DND-41 (cell line): Measurements from ENCODE around the gene NDUFB2.

Source experiments
- ATAC-seq: fragments of 200-7000 bp; cut with Tn5 transposase; 3 replicates; pipeline ENCODE4 v1.9.1; 2021; ENCODE audit warnings: low read depth; ENCODE audit not compliant: insufficient read depth
- DNase-seq: peaks from one replicate; pipeline ENCODE4 v3.0.0-alpha.2; 2020
- H2AFZ ChIP-seq: 2 replicates; pipeline ENCODE4 v1.6.0; 2012; ENCODE audit warnings: low read depth, low read length
- H3K27ac ChIP-seq: 2 replicates; pipeline ENCODE4 v1.5.1; 2012; ENCODE audit warnings: low read length, inconsistent platforms
- H3K27me3 ChIP-seq: fragments of 200-600 bp; sonication (generic); 2 replicates; pipeline ENCODE4 v1.6.0; 2012; ENCODE audit warnings: low read length, mild to moderate bottlenecking, inconsistent platforms; ENCODE audit not compliant: insufficient read depth, poor library complexity
- H3K36me3 ChIP-seq: 2 replicates; pipeline ENCODE4 v1.5.1; 2012; ENCODE audit warnings: low read length, inconsistent platforms; ENCODE audit not compliant: insufficient read depth
- H3K4me1 ChIP-seq: 2 replicates; pipeline ENCODE4 v1.5.1; 2012; ENCODE audit warnings: mild to moderate bottlenecking, low read length; ENCODE audit not compliant: insufficient read depth
- H3K4me2 ChIP-seq: 2 replicates; pipeline ENCODE4 v1.6.0; 2012; ENCODE audit warnings: mild to moderate bottlenecking, moderate library complexity, low read length, inconsistent platforms; ENCODE audit not compliant: insufficient read depth
- H3K4me3 ChIP-seq, 2 experiments: fragments of 200-600 bp in 1 of 2; shearing (Covaris generic) in 1 of 2; 2 replicates each; pipeline ENCODE4 v1.5.1; 2012 to 2016; ENCODE audit warnings: inconsistent platforms in 2 of 2, low read length in 2 of 2, mild to moderate bottlenecking in 2 of 2, low read depth in 1 of 2, moderate library complexity in 1 of 2
- H3K79me2 ChIP-seq: 2 replicates; pipeline ENCODE4 v1.6.0; 2012; ENCODE audit warnings: low read length, inconsistent platforms; ENCODE audit not compliant: insufficient read depth
- H3K9ac ChIP-seq: 2 replicates; pipeline ENCODE4 v1.6.0; 2012; ENCODE audit warnings: low read depth, mild to moderate bottlenecking, inconsistent platforms, low read length, moderate library complexity
- H3K9me3 ChIP-seq: 2 replicates; pipeline ENCODE4 v1.5.1; 2012; ENCODE audit warnings: low read length, moderate library complexity, mild to moderate bottlenecking, inconsistent platforms; ENCODE audit not compliant: insufficient read depth, severe bottlenecking
- H4K20me1 ChIP-seq: 2 replicates; pipeline ENCODE4 v1.6.0; 2012; ENCODE audit warnings: low read length; ENCODE audit not compliant: insufficient read depth
- EZH2 ChIP-seq: IDR thresholded peaks from 3 replicates; pipeline ENCODE4 v1.6.1; 2012; ENCODE audit warnings: borderline replicate concordance, low read depth, mild to moderate bottlenecking, moderate library complexity, low read length, inconsistent platforms; ENCODE audit not compliant: severe bottlenecking
- TF ChIP-seq, protein P1 (sequence below): IDR thresholded peaks from 2 replicates; pipeline ENCODE4 v1.5.1; 2012; ENCODE audit warnings: borderline replicate concordance, low read length, moderate library complexity, mild to moderate bottlenecking; ENCODE audit not compliant: poor library complexity, severe bottlenecking; ENCODE audit errors: extremely low read depth

Gene NDUFB2

GRCh38 chr7:140752533-140752932 is 56.0 kb downstream of the NDUFB2 start:
- Histone ChIP-seq H4K20me1 (no peaks in the 10 kb centered on the region), H3K27me3 (no peaks in the 10 kb centered on the region), H3K9ac (no peak overlapping the region), H3K4me1 (no peaks in the 10 kb centered on the region), H3K36me3 (peaks cover 13% of the 10 kb centered on the region), H2AFZ (no peak overlapping the region), H3K27ac (no peak overlapping the region), H3K4me2 (no peak overlapping the region), H3K4me3 (no peak overlapping the region), H3K9me3 (no peaks in the 10 kb centered on the region), H3K79me2 (no peaks in the 10 kb centered on the region)
- ATAC-seq (no peak), DNase-seq (no peak)
- no peak for TF ChIP-seq EZH2
- TF ChIP-seq, protein P1, sequence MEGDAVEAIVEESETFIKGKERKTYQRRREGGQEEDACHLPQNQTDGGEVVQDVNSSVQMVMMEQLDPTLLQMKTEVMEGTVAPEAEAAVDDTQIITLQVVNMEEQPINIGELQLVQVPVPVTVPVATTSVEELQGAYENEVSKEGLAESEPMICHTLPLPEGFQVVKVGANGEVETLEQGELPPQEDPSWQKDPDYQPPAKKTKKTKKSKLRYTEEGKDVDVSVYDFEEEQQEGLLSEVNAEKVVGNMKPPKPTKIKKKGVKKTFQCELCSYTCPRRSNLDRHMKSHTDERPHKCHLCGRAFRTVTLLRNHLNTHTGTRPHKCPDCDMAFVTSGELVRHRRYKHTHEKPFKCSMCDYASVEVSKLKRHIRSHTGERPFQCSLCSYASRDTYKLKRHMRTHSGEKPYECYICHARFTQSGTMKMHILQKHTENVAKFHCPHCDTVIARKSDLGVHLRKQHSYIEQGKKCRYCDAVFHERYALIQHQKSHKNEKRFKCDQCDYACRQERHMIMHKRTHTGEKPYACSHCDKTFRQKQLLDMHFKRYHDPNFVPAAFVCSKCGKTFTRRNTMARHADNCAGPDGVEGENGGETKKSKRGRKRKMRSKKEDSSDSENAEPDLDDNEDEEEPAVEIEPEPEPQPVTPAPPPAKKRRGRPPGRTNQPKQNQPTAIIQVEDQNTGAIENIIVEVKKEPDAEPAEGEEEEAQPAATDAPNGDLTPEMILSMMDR, result no peak

GRCh38 chr7:140754506-140754905 is 58.0 kb downstream of the NDUFB2 start:
- Histone ChIP-seq H3K9ac (no peak overlapping the region), H3K4me2 (no peak overlapping the region), H4K20me1 (no peaks in the 10 kb centered on the region), H2AFZ (no peak overlapping the region), H3K9me3 (no peaks in the 10 kb centered on the region), H3K4me3 (no peak overlapping the region), H3K36me3 (peaks cover 10% of the 10 kb centered on the region; the same call in 1 of the 2 replicates), H3K27ac (no peak overlapping the region), H3K27me3 (no peaks in the 10 kb centered on the region), H3K4me1 (no peaks in the 10 kb centered on the region), H3K79me2 (no peaks in the 10 kb centered on the region)
- TF ChIP-seq EZH2, result no peak
- TF ChIP-seq, protein P1, result no peak
- DNase-seq (no peak), ATAC-seq (no peak)
